22Rv1 (cell line): ENCODE results near the gene CHST13.

Source experiments
- CTCF ChIP-seq: fragments of 450-650 bp; IDR thresholded peaks from 2 replicates; pipeline ENCODE4 v1.5.1; 2017; ENCODE audit warnings: mild to moderate bottlenecking
- ZFX ChIP-seq: fragments of 450-650 bp; IDR thresholded peaks from 2 replicates; pipeline ENCODE4 v1.6.1; 2017; ENCODE audit warnings: antibody characterized with exemption, borderline replicate concordance

GRCh38 chr3:126517986-126518778 is 5.8 kb upstream of the CHST13 start:
- TF ChIP-seq CTCF (no peak), ZFX (no peak)
